HepG2 (cell line): Measurements from ENCODE around the gene SAMD15. TPM values are rescaled to one million over a fixed set of nuclear protein-coding genes. Genes with fewer than 3 reads are reported as not detected.

ENCODE experiments used
- ATAC-seq: fragments of 200-7000 bp; cut with Tn5 transposase; 3 replicates; pipeline ENCODE4 v1.9.1; 2020; ENCODE audit warnings: mild to moderate bottlenecking, moderate library complexity
- BruUV-seq: library from RNA; stranded (reverse); fragments of 400-500 nt; replicated peaks from 2 replicates; lab custom pipeline; 2021; lab: Mats Ljungman, UMichigan
- CTCF ChIA-PET: fragments of 300-600 bp; formaldehyde crosslinking; extraction: SDS; loops from one replicate; lab custom pipeline; 2021; ENCODE audit warnings: low total read pairs, inconsistent platforms, low intra/inter-chr PET ratio; lab: Yijun Ruan, JAX
- POLR2A ChIA-PET: fragments of 350-600 bp; sonication (Branson Sonifier 250); formaldehyde crosslinking; loops from one replicate; lab custom pipeline; 2020; ENCODE audit warnings: antibody characterized with exemption, inconsistent platforms; lab: Yijun Ruan, JAX
- DNase-seq: peaks from one replicate; pipeline ENCODE4 v3.0.0-alpha.2; 2015; ENCODE audit warnings: low spot score
- FAIRE-seq: peaks from 3 replicates; lab custom pipeline; 2011; peaks lifted over from hg19 to GRCh38; lab: Jason Lieb, UNC
- H2AFZ ChIP-seq: one replicate; pipeline ENCODE4 v1.6.1; 2011; ENCODE audit warnings: low read length, inconsistent platforms
- H3K27ac ChIP-seq: fragments of 300-600 bp; 3 replicates; pipeline ENCODE4 v1.8.0; 2011; ENCODE audit warnings: mixed run types, mild to moderate bottlenecking, mixed read lengths, low read length, inconsistent platforms; ENCODE audit not compliant: insufficient read depth; ENCODE audit errors: extremely low read length
- H3K27me3 ChIP-seq, 2 experiments: fragments of 200-600 bp in 1 of 2; 2 replicates in 1 of 2; 3 replicates in 1 of 2; pipeline versions ENCODE4 v1.6.0 to v1.8.0; 2011; ENCODE audit warnings: low read length in 2 of 2, mild to moderate bottlenecking in 2 of 2, moderate library complexity in 2 of 2, inconsistent platforms in 1 of 2; ENCODE audit not compliant: insufficient read depth in 2 of 2, control insufficient read depth in 1 of 2
- H3K36me3 ChIP-seq, 2 experiments: fragments of 200-600 bp in 1 of 2; replicated peaks in 1 of 2; 2 replicates in 1 of 2; 3 replicates in 1 of 2; pipeline versions ENCODE4 v1.5.1 to v1.8.0; 2011; ENCODE audit warnings: low read length in 2 of 2, inconsistent platforms in 1 of 2; ENCODE audit not compliant: insufficient read depth in 2 of 2, control insufficient read depth in 1 of 2
- H3K4me1 ChIP-seq: 2 replicates; pipeline ENCODE4 v1.5.1; 2012; ENCODE audit warnings: low read length, inconsistent platforms; ENCODE audit not compliant: insufficient read depth
- H3K4me2 ChIP-seq: 2 replicates; pipeline ENCODE4 v1.6.0; 2011; ENCODE audit warnings: low read depth, low read length, inconsistent platforms
- H3K4me3 ChIP-seq, 3 experiments: fragments of 200-600 bp in 1 of 3; sonication (generic), shearing (Covaris generic) in 1 of 3; replicated peaks in 1 of 3; 2 replicates each; pipeline ENCODE4 v1.5.1; 2011 to 2016; ENCODE audit warnings: low read length in 3 of 3, inconsistent platforms in 2 of 3, low read depth in 2 of 3, mild to moderate bottlenecking in 2 of 3, control low read depth in 1 of 3, mixed read lengths in 1 of 3; ENCODE audit not compliant: insufficient read depth in 1 of 3
- H3K79me2 ChIP-seq: one replicate; pipeline ENCODE4 v1.6.1; 2011; ENCODE audit warnings: low read length, inconsistent platforms; ENCODE audit not compliant: insufficient read depth
- H3K9ac ChIP-seq: 2 replicates; pipeline ENCODE4 v1.6.0; 2011; ENCODE audit warnings: mild to moderate bottlenecking, low read depth, low read length, inconsistent platforms; ENCODE audit not compliant: insufficient read depth
- H3K9me3 ChIP-seq: 2 replicates; pipeline ENCODE4 v1.5.1; 2012; ENCODE audit warnings: mild to moderate bottlenecking, low read length
- H4K20me1 ChIP-seq: 2 replicates; pipeline ENCODE4 v1.6.0; 2011; ENCODE audit warnings: inconsistent platforms, mild to moderate bottlenecking, low read length, moderate library complexity; ENCODE audit not compliant: insufficient read depth
- CTCF ChIP-seq: sonication (generic); formaldehyde crosslinking; IDR thresholded peaks from 2 replicates; pipeline ENCODE4 v1.5.0; 2020; ENCODE audit warnings: mild to moderate bottlenecking, missing genetic modification reagents, moderate library complexity
- HMGXB4 ChIP-seq, 2 experiments: sonication (generic) in 1 of 2; formaldehyde crosslinking in 1 of 2; IDR thresholded peaks; 2 replicates each; pipeline versions ENCODE4 v1.4.0 to v1.6.1; 2018 to 2020; ENCODE audit warnings: missing genetic modification reagents in 2 of 2, borderline replicate concordance in 1 of 2, low read depth in 1 of 2, mild to moderate bottlenecking in 1 of 2, missing biosample characterization in 1 of 2
- LCORL ChIP-seq, 2 experiments: fragments of 450-650 bp in 1 of 2; sonication (generic) in 1 of 2; formaldehyde crosslinking in 1 of 2; IDR thresholded peaks; 2 replicates each; pipeline versions ENCODE4 v1.5.0 to v1.6.1; 2017 to 2020; ENCODE audit warnings: antibody characterized with exemption in 1 of 2, missing genetic modification reagents in 1 of 2
- MTA1 ChIP-seq: sonication (generic); formaldehyde crosslinking; IDR thresholded peaks from 2 replicates; pipeline ENCODE4 v1.4.0; 2020; ENCODE audit warnings: missing genetic modification reagents, mild to moderate bottlenecking, borderline replicate concordance
- MXD1 ChIP-seq: sonication (generic); formaldehyde crosslinking; IDR thresholded peaks from 2 replicates; pipeline ENCODE4 v1.4.0; 2020; ENCODE audit warnings: mild to moderate bottlenecking, missing genetic modification reagents
- RAD21 ChIP-seq: fragments of 450-650 bp; formaldehyde crosslinking; IDR thresholded peaks from 2 replicates; pipeline ENCODE4 v1.5.0; 2020; ENCODE audit warnings: mild to moderate bottlenecking
- SAP130 ChIP-seq: IDR thresholded peaks from 2 replicates; pipeline ENCODE4 v1.6.1; 2016; ENCODE audit warnings: low read depth
- SIN3A ChIP-seq: IDR thresholded peaks from 2 replicates; pipeline ENCODE4 v1.6.1; 2011; ENCODE audit warnings: low read depth, mild to moderate bottlenecking, control low read depth, low read length, borderline replicate concordance
- SMC3 ChIP-seq: IDR thresholded peaks from 2 replicates; pipeline ENCODE4 v1.6.1; 2011; ENCODE audit warnings: low read length, improper control_type of control experiment
- STAG1 ChIP-seq: sonication (generic); formaldehyde crosslinking; IDR thresholded peaks from 2 replicates; pipeline ENCODE4 v1.4.0; 2020; ENCODE audit warnings: missing genetic modification reagents
- TEAD3 ChIP-seq: optimal IDR thresholded peaks from 2 replicates; pipeline ENCODE3; 2016; ENCODE audit warnings: borderline replicate concordance
- TFDP1 ChIP-seq: IDR thresholded peaks from 2 replicates; pipeline ENCODE4 v1.6.1; 2016; ENCODE audit warnings: missing compliant biosample characterization, missing genetic modification reagents, borderline replicate concordance
- THAP11 ChIP-seq: IDR thresholded peaks from 2 replicates; pipeline ENCODE4 v1.6.1; 2016; ENCODE audit warnings: missing biosample characterization, missing genetic modification reagents
- ZC3H13 ChIP-seq: sonication (generic); formaldehyde crosslinking; IDR thresholded peaks from 2 replicates; pipeline ENCODE4 v1.8.1; 2023; ENCODE audit warnings: mild to moderate bottlenecking, missing genetic modification reagents, moderate library complexity
- ZFX ChIP-seq: sonication (generic); formaldehyde crosslinking; IDR thresholded peaks from 2 replicates; pipeline ENCODE4 v1.4.0; 2020; ENCODE audit warnings: mild to moderate bottlenecking, low read depth, missing genetic modification reagents, moderate library complexity
- WGBS: methylation state at CpG from one replicate; pipeline ENCODE4 v1.1.6; 2017; ENCODE audit warnings: low lambda C conversion rate; 5-methylcytosine and 5-hydroxymethylcytosine counted together
- in situ Hi-C: cut with HindIII; loops from 2 replicates; pipeline ENCODE4 v1.10.0; 2017; ENCODE audit warnings: low pct_unique_long_range_greater_than_20kb; ENCODE audit not compliant: extremely low pct_ligation_motif_present
- intact Hi-C: fragments of 100-400 bp; cut with micrococcal nuclease; formaldehyde crosslinking; loops from one replicate; pipeline ENCODE4 v1.10.0; 2022; ENCODE audit not compliant: unreplicated experiment
- polyA plus RNA-seq, 8 experiments: library from polyadenylated mRNA; depleted of rRNA in 3 of 8; stranded (reverse) in 7 of 8; unstranded in 1 of 8; fragments of >200 nt; fragmentation: Illumina TruSeq in 4 of 8; extraction: Trizol in 4 of 8; gene quantifications; 2 replicates each; pipeline versions ENCODE4 v1.2.1 to v1.2.3, GENCODE V29; 2011 to 2016; ENCODE audit warnings: low read depth in 4 of 8, missing spikeins in 1 of 8, mixed read lengths in 1 of 8; ENCODE audit not compliant: insufficient read depth in 1 of 8
- total RNA-seq, 5 experiments: library from RNA; depleted of rRNA; stranded (reverse); fragments of >200 nt; fragmentation: Illumina TruSeq; extraction: Trizol; gene quantifications; 2 replicates each; pipeline ENCODE4 v1.2.3, GENCODE V29; 2016; ENCODE audit warnings: low read depth in 1 of 5

SAMD15 gene
- total and polyA plus RNA-seq, 2 of the 13 experiments (the other 11 are each of a cell fraction or from before 2014, with no cell fraction given), result 0.09 to 1.3 TPM

DNA sequence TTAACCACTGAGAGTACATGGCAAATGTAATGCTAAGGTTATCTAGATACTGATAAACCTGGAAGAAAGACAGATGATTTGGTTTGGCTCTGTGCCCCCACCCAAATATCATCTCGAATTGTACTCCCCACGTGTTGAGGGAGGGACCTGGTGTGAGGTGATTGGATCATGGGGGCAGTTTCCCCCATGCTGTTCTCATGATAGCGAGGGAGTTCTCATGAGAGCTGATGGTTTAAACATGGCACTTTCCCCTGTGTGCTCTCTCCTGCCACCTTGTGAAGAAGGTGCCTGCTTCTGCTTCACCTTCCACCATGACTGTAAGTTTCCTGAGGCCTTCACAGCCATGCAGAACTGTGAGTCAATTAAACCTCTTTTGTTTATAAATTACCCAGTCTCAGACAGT lies 32.0 kb downstream of the SAMD15 start:
- H3K9me3 ChIP-seq, result no peaks in the 10 kb centered on the region
- no TSS peak for BruUV-seq
- FAIRE-seq, result peak; percentile 71
- WGBS, result 7% methylated on average over 3 of the region's 3 CpGs
- TF ChIP-seq TEAD3 (CRISPR knock-in tag) (peak; percentile 9), HMGXB4 (CRISPR knock-in tag; IDR thresholded peaks at IDR 0.05; ENCODE audit: borderline replicate concordance in 1 of 2, low read depth in 1 of 2) (peak in 1 of 2 experiments; percentile 41; a peak in 1 of 4 replicates), RAD21 (CRISPR knock-in tag) (peak; percentile 64), ZFX (CRISPR knock-in tag) (peak; percentile 52; the same call in 1 of the 2 replicates), THAP11 (0 out of 2 replicates have a peak, but pooled peaks have one; percentile 23), LCORL (IDR thresholded peaks at IDR 0.05) (no peak), LCORL (CRISPR knock-in tag; IDR thresholded peaks at IDR 0.05) (0 out of 2 replicates have a peak, but pooled peaks have one; percentile 17), SMC3 (peak; percentile 81; the same call in 1 of the 2 replicates), TFDP1 (CRISPR knock-in tag) (no peak), ZC3H13 (no peak), CTCF (CRISPR knock-in tag) (peak; percentile 83), STAG1 (CRISPR knock-in tag) (peak; percentile 80), SIN3A (no peak), MTA1 (no peak), MXD1 (no peak), SAP130 (CRISPR knock-in tag) (peak; percentile 32; the same call in 1 of the 2 replicates)
- TF ChIP-seq, all 625 proteins: peak for 10
- Histone ChIP-seq H3K27ac (no peak overlapping the region), H3K79me2 (no peaks in the 10 kb centered on the region), H4K20me1 (no peaks in the 10 kb centered on the region), H3K36me3 (no peaks in the 10 kb centered on the region), H3K4me2 (peak overlapping the region; percentile 57), H2AFZ (no peak overlapping the region), H3K27me3 (no peaks in the 10 kb centered on the region), H3K4me3 (no peak overlapping the region), H3K4me1 (peaks cover 9% of the 10 kb centered on the region), H3K9ac (no peak overlapping the region)
- intact Hi-C loops (loop anchor here (1.0 to 2.0 kb wide), 2 partner anchors 84 to 108 kb away; no protein-coding TSS in a partner anchor), in situ Hi-C loops (no loop called here)
- DNase-seq (peak; percentile 41), ATAC-seq (peak; percentile 92)
- CTCF ChIA-PET, result interaction anchor here (2.0 kb wide), 1 partner anchor 108 kb away, joined by 9 read pairs; no protein-coding TSS in a partner anchor
- POLR2A ChIA-PET, result interaction anchor here (1.0 kb wide), 1 partner anchor 108 kb away, joined by 3 read pairs; no protein-coding TSS in a partner anchor
